IMR-90 (cell line): ENCODE results near the gene GTSE1.

Experiments used
- BHLHE40 ChIP-seq: fragments of 150-350 bp; IDR thresholded peaks from 2 replicates; pipeline ENCODE4 v1.6.1; 2016; ENCODE audit warnings: mild to moderate bottlenecking, low read depth, low read length
- CEBPB ChIP-seq: IDR thresholded peaks from 2 replicates; pipeline ENCODE4 v1.6.1; 2012; ENCODE audit warnings: low read depth, low read length, improper control_type of control experiment
- CHD1 ChIP-seq: IDR thresholded peaks from 2 replicates; pipeline ENCODE4 v1.6.1; 2012; ENCODE audit warnings: low read depth, low read length, improper control_type of control experiment
- CTCF ChIP-seq: conservative IDR thresholded peaks from 2 replicates; pipeline ENCODE4 v1.5.1; 2012; ENCODE audit warnings: mild to moderate bottlenecking, low read depth, low read length, improper control_type of control experiment
- FOS ChIP-seq: fragments of 150-350 bp; IDR thresholded peaks from 2 replicates; pipeline ENCODE4 v1.6.1; 2016; ENCODE audit warnings: low read depth, low read length
- MAFK ChIP-seq: IDR thresholded peaks from 2 replicates; pipeline ENCODE4 v1.6.1; 2012; ENCODE audit warnings: low read depth, low read length, improper control_type of control experiment
- MAZ ChIP-seq: IDR thresholded peaks from 2 replicates; pipeline ENCODE4 v1.6.1; 2012; ENCODE audit warnings: low read depth, mild to moderate bottlenecking, low read length, improper control_type of control experiment, moderate library complexity, borderline replicate concordance
- MXI1 ChIP-seq: IDR thresholded peaks from 2 replicates; pipeline ENCODE4 v1.6.1; 2012; ENCODE audit warnings: low read depth, mild to moderate bottlenecking, low read length, moderate library complexity, borderline replicate concordance
- POLR2A ChIP-seq: IDR thresholded peaks from 2 replicates; pipeline ENCODE4 v1.6.1; 2012; ENCODE audit warnings: mild to moderate bottlenecking, low read depth, low read length
- RAD21 ChIP-seq: IDR thresholded peaks from 2 replicates; pipeline ENCODE4 v1.6.1; 2012; ENCODE audit warnings: low read length, improper control_type of control experiment
- RCOR1 ChIP-seq: IDR thresholded peaks from 2 replicates; pipeline ENCODE4 v1.6.1; 2012; ENCODE audit warnings: mild to moderate bottlenecking, low read length, improper control_type of control experiment; ENCODE audit not compliant: insufficient replicate concordance
- RFX5 ChIP-seq: IDR thresholded peaks from 2 replicates; pipeline ENCODE4 v1.8.0; 2012; ENCODE audit warnings: low read depth, mild to moderate bottlenecking, low read length, moderate library complexity
- SMC3 ChIP-seq: fragments of 150-350 bp; IDR thresholded peaks from 2 replicates; pipeline ENCODE4 v1.6.1; 2016; ENCODE audit warnings: low read depth, mild to moderate bottlenecking, antibody characterized with exemption, low read length, moderate library complexity
- USF2 ChIP-seq: fragments of 150-350 bp; IDR thresholded peaks from 2 replicates; pipeline ENCODE4 v1.6.1; 2017; ENCODE audit warnings: mild to moderate bottlenecking, antibody characterized with exemption, low read length, low read depth

DNA sequence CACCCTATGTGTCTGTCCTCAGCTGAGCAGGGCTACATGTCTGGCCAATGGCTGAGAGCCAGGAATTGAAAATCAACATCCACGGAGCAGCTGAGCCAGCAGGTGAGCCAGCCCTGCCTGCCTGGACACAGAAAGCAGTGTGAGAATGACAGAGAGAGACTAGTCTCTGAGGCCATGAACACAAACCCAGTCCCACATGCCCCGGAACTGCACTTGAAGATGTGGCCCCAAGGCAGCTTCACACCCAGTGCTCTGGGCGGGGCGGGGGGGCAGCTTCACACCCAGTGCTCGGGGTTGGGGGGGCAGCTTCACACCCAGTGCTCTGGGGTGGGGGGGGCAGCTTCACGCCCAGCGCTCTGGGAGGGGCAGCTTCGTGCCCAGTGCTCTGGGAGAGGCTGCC is 76.5 kb downstream of the GTSE1 start:
- TF ChIP-seq CTCF = no peak
- no peak for TF ChIP-seq POLR2A
- TF ChIP-seq RAD21 = no peak
- no peak for TF ChIP-seq MAFK
- no peak for TF ChIP-seq BHLHE40
- no peak for TF ChIP-seq CHD1
- no peak for TF ChIP-seq RCOR1
- no peak for TF ChIP-seq USF2
- TF ChIP-seq SMC3 = no peak
- TF ChIP-seq FOS = no peak
- no peak for TF ChIP-seq MXI1
- no peak for TF ChIP-seq MAZ
- TF ChIP-seq RFX5 = no peak
- no peak for TF ChIP-seq CEBPB
